NCI-H1694 (cell line): ENCODE data around the gene AP2A2.
"Not testable (repeated sequence)": the region's sequence is repeated elsewhere in the genome, so short reads cannot be mapped to it uniquely, and the experiment has no call there.

Experiments used
- DNase-seq: peaks from one replicate; lab custom pipeline; 2025; lab: John Stamatoyannopoulos, UW

The AP2A2 gene

GRCh38 chr11:1015064-1015463 lies 89.4 kb downstream of the AP2A2 start:
- no peak for DNase-seq

GRCh38 chr11:1015826-1016545 lies 90.3 kb downstream of the AP2A2 start:
- DNase-seq = no peak

DNA sequence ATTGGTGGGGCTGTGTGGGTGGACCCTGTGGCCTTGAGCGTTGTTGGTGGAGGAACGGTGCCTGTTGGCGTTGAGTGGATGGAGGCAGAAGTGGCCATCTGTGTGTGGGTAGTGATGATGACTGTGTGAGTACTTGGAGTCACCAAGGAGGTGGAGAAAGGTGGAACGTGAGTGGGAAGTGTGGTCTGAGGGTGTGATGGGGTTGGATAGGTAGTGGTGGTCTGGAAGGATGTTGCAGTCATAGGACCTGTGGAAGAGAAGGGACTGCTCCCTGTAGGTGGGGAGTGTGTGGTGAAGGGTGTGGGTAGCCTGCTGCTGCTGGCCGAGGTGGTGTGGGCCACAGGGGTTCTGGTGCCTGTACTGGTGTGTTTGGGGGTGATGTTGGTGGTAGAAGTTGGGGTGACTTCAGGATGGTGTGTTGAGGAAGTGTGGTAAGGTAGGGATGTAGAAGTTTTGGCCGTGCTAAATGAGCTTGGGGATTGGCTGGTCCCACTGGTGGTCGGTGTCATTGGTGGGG lies 91.0 kb downstream of the AP2A2 start:
- DNase-seq = not testable (repeated sequence)

DNA sequence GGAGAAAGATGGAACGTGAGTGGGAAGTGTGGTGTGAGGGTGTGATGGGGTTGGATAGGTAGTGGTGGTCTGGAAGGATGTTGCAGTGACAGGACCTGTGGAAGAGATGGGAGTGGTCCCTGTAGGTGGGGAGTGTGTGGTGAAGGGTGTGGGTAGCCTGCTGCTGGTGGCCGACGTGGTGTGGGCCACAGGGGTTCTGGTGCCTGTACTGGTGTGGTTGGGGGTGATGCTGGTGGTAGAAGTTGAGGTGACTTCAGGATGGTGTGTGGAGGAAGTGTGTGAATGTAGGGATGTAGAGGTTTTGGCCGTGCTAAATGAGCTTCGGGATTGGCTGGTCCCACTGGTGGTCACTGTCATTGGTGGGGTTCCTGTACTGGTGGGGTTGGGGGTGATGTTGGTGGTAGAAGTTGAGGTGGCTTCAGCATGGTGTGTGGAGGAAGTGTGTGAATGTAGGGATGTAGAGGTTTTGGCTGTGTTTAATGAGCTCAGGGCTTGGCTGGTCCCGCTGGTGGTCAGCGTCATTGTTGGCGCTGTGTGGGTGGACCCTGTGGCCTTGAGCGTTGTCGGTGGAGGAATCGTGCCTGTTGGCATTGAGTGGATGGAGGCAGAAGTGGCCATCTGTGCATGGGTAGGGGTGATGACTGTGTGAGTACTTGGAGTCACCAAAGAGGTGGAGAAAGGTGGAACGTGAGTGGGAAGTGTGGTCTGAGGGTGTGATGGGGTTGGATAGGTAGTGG lies 91.8 kb downstream of the AP2A2 start:
- no peak for DNase-seq

- DNase-seq = no peak
Observed at GRCh38 chr11:1018091-1018490, 92.4 kb downstream of the AP2A2 start.

GRCh38 chr11:1019321-1019910 lies 93.7 kb downstream of the AP2A2 start:
- DNase-seq = no peak

DNA sequence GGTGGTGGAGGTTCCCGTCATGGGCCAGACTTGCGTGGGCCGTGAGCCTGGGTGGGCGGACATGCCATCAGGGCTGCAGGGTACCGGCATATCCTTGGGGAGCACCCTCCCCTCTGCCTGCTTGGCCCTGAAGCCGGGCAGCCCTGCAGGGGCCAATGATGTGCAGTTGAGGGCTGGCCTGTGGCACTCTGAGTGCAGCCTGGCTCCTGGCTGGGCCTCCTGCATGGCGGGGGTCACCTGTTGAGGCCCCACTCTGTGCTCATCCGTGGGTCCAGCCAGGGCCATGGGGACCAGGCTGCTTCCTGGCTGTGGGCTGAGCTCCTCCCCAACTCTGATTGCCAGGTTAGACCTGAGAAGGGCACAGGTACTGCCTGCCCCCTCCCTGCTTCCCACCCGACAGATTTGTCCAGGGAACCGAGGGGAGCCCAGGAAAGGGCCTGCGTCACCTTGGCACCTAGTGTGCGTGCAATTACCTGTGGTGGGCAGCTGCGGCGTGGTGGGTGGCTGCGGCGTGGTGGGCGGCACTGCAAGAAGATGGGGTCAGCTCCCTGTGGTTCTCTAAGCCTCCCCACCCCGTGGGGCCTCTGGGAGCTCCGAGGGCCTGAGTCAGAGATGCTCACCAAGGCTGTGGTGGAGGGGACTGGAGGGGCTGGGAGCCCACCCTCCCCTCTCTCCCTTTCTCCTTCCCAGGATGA lies 94.7 kb downstream of the AP2A2 start:
- DNase-seq = no peak

GRCh38 chr11:1022411-1022810 lies 96.7 kb downstream of the AP2A2 start:
- DNase-seq = no peak

DNA sequence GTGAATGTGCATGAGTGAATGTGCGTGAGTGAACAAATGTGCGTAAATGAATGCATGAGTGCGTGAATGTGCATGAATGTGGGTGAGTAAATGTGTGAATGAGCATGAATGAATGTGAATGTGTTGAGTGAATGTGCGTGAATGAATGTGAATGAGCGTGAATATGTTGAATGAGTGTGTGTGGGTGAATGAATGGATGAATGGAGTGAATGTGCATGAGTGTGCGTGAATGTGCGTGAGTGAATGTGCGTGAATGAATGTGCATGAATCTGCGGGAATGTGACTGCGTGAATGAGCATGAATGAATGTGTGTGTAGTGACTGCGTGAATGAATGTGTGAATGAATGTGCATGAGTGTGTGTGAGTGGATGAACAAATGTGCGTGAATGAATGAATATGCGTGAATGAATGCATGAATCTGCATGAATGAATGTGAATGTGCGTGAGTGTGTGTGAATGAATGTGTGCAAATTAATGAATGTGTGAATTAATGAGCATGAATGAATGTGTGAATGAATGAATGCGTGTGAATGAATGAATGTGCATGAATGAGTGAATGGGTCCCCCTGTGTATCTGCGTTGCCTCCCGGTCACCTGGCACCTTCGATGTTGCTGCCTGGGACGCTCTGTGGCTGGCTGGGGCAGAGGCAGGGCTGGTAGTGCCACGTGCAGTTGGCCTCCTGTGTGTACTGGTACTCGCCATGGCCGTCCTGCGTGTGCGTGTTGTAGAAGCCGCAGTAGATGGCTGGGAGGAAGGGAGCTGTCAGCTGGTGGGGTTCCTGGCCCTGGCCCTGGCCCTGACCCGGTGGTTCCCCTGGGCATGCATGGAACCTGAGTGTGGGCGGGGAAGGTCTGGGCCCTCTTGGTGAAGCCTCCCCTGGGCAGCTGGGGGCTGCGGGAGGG lies 97.5 kb downstream of the AP2A2 start:
- no peak for DNase-seq

GRCh38 chr11:1023811-1024596 lies 98.3 kb downstream of the AP2A2 start:
- no peak for DNase-seq

GRCh38 chr11:1024597-1025409 lies 99.1 kb downstream of the AP2A2 start:
- no peak for DNase-seq

GRCh38 chr11:1025410-1026162 lies 99.9 kb downstream of the AP2A2 start:
- no peak for DNase-seq

DNA sequence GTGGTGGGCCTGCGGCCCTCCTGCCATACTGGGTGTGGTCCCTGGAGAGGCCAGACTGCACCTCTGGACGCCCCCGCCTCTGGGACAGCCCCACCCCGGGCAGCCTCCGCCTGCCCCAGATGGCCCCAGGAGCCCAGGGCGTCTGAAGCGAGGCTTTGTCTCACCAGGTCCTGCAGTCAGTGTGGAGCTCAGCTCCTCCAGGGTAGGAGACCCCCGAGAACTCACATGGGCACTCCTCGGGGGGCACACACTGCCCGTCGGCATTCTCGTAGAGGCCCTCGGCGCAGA lies 100.4 kb downstream of the AP2A2 start:
- DNase-seq = no peak

DNA sequence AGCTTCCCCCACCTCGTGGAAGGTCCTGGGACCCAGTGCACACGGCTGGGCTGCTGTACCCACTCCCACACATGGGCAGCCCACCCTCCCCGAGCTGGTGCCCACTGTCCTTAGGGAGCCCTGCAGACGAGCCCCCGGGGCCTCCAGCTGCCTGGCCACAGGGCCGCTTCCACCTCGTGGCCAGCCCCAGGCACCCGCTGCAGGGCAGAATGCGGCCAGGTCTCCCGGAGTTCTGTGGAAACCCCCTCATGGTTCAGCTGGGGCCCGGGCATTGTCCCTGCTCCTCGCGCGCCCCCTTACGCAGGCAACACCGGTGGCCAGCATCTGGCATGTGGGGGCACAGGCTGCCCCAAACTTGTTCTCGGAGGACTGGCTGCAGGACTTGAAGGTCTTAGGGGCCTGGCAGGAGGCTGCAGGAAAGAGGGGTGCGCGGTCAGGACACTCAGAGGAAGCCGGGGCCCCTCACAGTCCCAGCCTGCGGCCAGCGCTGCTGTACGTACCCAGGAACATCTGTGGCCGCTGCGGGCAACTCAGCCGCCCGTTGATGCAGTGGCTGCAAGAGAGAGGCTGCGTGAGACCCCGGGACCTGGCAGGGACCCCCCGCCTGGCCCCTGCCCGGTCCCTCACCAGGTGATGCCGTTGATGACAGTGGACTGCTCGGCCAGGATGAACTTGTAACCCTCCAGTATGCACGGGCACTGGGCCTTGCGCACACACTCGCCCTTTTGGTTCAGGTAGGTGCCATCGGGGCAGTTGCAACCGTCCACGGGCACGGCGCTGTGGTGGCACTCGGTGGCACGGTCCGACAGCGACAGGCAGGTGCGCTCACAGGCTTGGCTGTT lies 101.2 kb downstream of the AP2A2 start:
- no peak for DNase-seq

GRCh38 chr11:1027483-1028290 lies 102.0 kb downstream of the AP2A2 start:
- no peak for DNase-seq

- DNase-seq = no peak
Observed at GRCh38 chr11:1028291-1028540, 102.5 kb downstream of the AP2A2 start.

GRCh38 chr11:1028616-1029015 lies 102.9 kb downstream of the AP2A2 start:
- no peak for DNase-seq

GRCh38 chr11:1029051-1029450 lies 103.4 kb downstream of the AP2A2 start:
- DNase-seq = no peak
